Central memory CD8-positive, alpha-beta T cell (primary cell): ENCODE measurements around the gene PIK3C2G.
"Not testable (repeated sequence)": the region's sequence is repeated elsewhere in the genome, so short reads cannot be mapped to it uniquely, and the experiment has no call there.

ENCODE experiments used
- ATAC-seq: fragments of 150-1000 bp; cut with Tn5 transposase; replicated peaks from 2 replicates; pipeline ENCODE4 v1.10.0; 2022; ENCODE audit warnings: mild to moderate bottlenecking, moderate FRiP score, moderate number of reproducible peaks; ENCODE audit not compliant: poor library complexity, severe bottlenecking; ENCODE audit errors: extremely low read depth
- DNase-seq, 2 donors: peaks; one replicate each; pipeline ENCODE4 v3.0.0; 2021; ENCODE audit warnings: low spot score in 2 of 2
- H3K27ac Mint-ChIP-seq: one replicate; pipeline ENCODE4 v1.8.0; 2022; ENCODE audit warnings: low read depth, mild to moderate bottlenecking, moderate library complexity, mixed read lengths
- H3K27me3 Mint-ChIP-seq: one replicate; pipeline ENCODE4 v1.8.0; 2022; ENCODE audit warnings: mixed read lengths
- H3K36me3 Mint-ChIP-seq: one replicate; pipeline ENCODE4 v1.8.0; 2022; ENCODE audit warnings: mild to moderate bottlenecking, moderate library complexity, mixed read lengths; ENCODE audit not compliant: insufficient read depth
- H3K4me1 Mint-ChIP-seq: one replicate; pipeline ENCODE4 v1.8.0; 2022; ENCODE audit warnings: mixed read lengths
- H3K4me3 Mint-ChIP-seq: one replicate; pipeline ENCODE4 v1.8.0; 2022; ENCODE audit warnings: mild to moderate bottlenecking, moderate library complexity, mixed read lengths
- H3K9me3 Mint-ChIP-seq: one replicate; pipeline ENCODE4 v1.8.0; 2022; ENCODE audit warnings: mixed read lengths

Gene PIK3C2G

GRCh38 chr12:18468246-18469075, 207.1 kb downstream of the PIK3C2G start:
- ATAC-seq (no peak), DNase-seq (no peak)
- no peak overlapping the region for H3K4me3 Mint-ChIP-seq
- H3K36me3 Mint-ChIP-seq = no peaks in the 10 kb centered on the region
- no peak overlapping the region for H3K27ac Mint-ChIP-seq
- H3K9me3 Mint-ChIP-seq = peaks cover 15% of the 10 kb centered on the region
- H3K4me1 Mint-ChIP-seq = no peaks in the 10 kb centered on the region
- H3K27me3 Mint-ChIP-seq = no peaks in the 10 kb centered on the region

DNA sequence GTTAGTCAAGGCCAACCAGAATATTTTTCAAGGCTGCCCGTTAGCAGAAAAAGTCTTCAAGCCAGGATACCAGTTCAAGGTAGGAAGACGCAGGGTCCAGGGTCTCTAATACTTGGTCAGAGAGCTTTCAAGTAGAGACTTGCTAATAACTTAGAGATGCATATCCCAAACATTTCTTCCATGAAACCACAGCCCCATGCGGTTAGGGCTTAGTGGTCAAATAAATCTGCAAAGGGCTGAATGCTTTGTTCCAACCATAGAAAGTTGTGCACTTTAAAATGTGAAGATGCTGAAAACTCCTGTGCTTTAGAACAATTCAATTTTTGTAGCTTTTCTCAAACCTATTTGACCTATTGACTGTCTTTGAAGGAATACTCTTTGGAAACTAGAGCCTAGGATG, 208.9 kb downstream of the PIK3C2G start:
- Mint-ChIP-seq H3K27ac (no peak overlapping the region), H3K4me3 (no peak overlapping the region), H3K27me3 (no peaks in the 10 kb centered on the region), H3K36me3 (no peaks in the 10 kb centered on the region), H3K9me3 (peaks cover 10% of the 10 kb centered on the region), H3K4me1 (no peaks in the 10 kb centered on the region)
- DNase-seq = no peak
- ATAC-seq = no peak

DNA sequence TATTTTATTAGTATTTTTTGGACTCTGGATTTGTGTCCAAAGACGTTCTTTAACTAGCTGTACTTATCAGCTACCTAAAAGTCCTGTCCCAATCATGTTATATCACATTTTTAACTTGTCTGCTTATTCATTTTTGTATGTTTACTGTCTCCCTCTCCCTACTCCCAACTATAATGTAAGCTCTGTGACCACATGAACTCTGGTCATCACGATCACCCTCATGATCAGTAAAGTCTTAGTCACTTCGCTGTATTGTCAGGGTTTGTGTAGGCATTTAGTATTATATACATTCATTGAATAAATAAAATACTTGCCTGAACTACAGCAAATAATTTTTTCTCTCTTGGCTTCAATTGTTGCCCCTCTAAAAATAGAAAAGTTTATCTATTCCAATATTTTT, 211.0 kb downstream of the PIK3C2G start:
- DNase-seq = no peak
- ATAC-seq = no peak
- peaks cover 10% of the 10 kb centered on the region for H3K9me3 Mint-ChIP-seq
- H3K4me3 Mint-ChIP-seq = no peak overlapping the region
- H3K4me1 Mint-ChIP-seq = no peaks in the 10 kb centered on the region
- no peaks in the 10 kb centered on the region for H3K36me3 Mint-ChIP-seq
- H3K27me3 Mint-ChIP-seq = no peaks in the 10 kb centered on the region
- no peak overlapping the region for H3K27ac Mint-ChIP-seq

DNA sequence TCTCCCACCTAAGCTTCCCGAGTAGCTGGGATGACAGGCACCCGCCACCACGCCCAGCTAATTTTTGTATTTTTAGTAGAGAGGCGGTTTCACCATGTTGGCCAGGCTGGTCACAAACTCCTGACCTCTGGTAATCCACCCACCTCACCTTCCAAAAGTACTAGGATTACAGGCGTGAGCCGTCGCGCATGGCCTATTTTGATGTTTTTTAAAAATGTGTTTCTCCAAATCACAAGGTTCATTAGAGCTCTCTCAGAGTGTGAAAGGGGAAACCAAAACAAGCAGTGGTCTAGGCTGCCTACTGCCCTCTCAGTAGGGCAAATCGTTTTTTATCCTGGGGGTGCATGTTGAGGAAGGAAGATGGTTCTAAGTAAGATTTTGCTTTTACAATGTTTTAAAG, 211.5 kb downstream of the PIK3C2G start:
- Mint-ChIP-seq H3K4me1 (no peaks in the 10 kb centered on the region), H3K9me3 (peaks cover 10% of the 10 kb centered on the region), H3K27me3 (no peaks in the 10 kb centered on the region), H3K4me3 (no peak overlapping the region), H3K27ac (no peak overlapping the region), H3K36me3 (no peaks in the 10 kb centered on the region)
- ATAC-seq (no peak), DNase-seq (no peak)

- H3K4me1 Mint-ChIP-seq = no peaks in the 10 kb centered on the region
- peaks cover 5% of the 10 kb centered on the region for H3K9me3 Mint-ChIP-seq
- ATAC-seq = no peak
- H3K36me3 Mint-ChIP-seq = no peaks in the 10 kb centered on the region
- H3K4me3 Mint-ChIP-seq = no peak overlapping the region
- no peak for DNase-seq
- no peak overlapping the region for H3K27ac Mint-ChIP-seq
- no peaks in the 10 kb centered on the region for H3K27me3 Mint-ChIP-seq
Observed at GRCh38 chr12:18476861-18477260, 215.5 kb downstream of the PIK3C2G start.

DNA sequence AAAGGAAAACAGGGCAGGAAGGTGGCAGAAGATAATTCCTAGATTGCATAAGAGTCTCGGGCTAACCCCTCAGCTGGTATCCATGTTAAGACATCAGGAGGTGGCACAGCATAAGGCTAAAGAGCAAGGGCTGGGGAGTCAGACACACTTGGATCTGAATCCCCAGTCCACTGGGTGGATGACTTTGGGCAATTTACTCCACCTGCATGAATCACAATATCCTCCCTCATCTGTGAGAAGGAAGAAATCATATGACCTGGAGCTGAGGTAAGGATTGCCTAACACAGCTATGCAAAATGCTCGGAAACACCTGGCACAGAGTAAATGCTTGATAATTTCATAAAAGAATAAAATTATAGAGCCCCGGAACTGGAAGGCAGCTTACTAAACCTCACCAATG, 217.9 kb downstream of the PIK3C2G start:
- Mint-ChIP-seq H3K9me3 (peaks cover 5% of the 10 kb centered on the region), H3K4me1 (no peaks in the 10 kb centered on the region), H3K27ac (no peak overlapping the region), H3K27me3 (no peaks in the 10 kb centered on the region), H3K36me3 (no peaks in the 10 kb centered on the region), H3K4me3 (no peak overlapping the region)
- ATAC-seq (no peak), DNase-seq (no peak)

GRCh38 chr12:18482601-18483120, 221.3 kb downstream of the PIK3C2G start:
- no peak for DNase-seq
- Mint-ChIP-seq H3K27ac (no peak overlapping the region), H3K4me1 (no peaks in the 10 kb centered on the region), H3K36me3 (no peaks in the 10 kb centered on the region), H3K9me3 (peaks cover 9% of the 10 kb centered on the region), H3K4me3 (no peak overlapping the region), H3K27me3 (no peaks in the 10 kb centered on the region)
- no peak for ATAC-seq

DNA sequence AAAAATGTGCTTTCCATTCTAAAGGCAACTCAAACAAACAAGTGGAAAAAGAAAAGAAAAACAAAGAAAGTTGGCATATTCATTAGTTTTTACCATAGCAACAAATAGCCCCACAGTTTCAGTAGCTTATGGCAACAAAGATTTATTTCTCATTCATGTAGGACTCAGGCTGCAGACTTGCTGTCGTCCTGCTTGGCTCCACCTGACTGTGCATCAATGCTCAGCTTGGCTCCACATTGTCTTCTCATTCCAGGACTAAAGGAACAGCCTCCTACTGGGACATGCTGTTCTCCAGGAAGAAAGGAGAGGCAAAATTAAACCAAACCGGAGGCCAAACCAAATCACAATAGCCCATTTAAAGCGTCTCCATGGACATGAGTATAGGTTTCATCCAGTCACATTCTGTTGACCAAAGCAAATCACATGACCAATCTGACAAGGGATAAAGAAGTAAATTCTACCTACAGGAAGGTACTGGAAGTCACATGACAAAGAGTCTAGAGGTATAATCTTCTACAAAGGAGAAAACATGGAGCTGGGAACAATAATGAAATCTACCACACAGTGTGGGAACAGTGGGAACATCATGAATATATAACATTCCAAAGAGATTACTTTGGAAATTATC, 222.5 kb downstream of the PIK3C2G start:
- Mint-ChIP-seq H3K27me3 (no peaks in the 10 kb centered on the region), H3K27ac (no peak overlapping the region), H3K36me3 (no peaks in the 10 kb centered on the region), H3K4me3 (no peak overlapping the region), H3K9me3 (peaks cover 9% of the 10 kb centered on the region), H3K4me1 (no peaks in the 10 kb centered on the region)
- ATAC-seq (no peak), DNase-seq (no peak)

DNA sequence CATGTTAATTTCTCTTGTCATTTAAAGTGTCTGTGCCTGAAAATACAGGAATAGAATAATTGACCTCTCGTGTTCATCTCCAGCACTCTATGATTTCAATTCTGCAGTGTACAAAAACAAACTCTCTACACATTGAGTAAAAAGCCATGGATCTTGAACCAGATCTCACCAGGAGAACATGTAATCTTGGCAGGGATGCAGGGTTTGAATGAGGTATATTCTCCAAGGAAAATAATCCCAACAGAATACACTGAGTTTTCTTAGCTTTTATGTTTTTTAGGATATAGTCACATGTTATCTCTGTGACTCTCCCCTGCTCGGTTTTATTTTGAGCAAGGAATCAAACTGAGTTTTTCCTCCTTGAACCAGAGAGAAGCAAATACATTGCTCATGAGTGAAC, 224.7 kb downstream of the PIK3C2G start:
- Mint-ChIP-seq H3K9me3 (peaks cover 14% of the 10 kb centered on the region), H3K27me3 (no peaks in the 10 kb centered on the region), H3K4me3 (no peak overlapping the region), H3K27ac (no peak overlapping the region), H3K36me3 (no peaks in the 10 kb centered on the region), H3K4me1 (no peaks in the 10 kb centered on the region)
- DNase-seq = no peak
- ATAC-seq = no peak

DNA sequence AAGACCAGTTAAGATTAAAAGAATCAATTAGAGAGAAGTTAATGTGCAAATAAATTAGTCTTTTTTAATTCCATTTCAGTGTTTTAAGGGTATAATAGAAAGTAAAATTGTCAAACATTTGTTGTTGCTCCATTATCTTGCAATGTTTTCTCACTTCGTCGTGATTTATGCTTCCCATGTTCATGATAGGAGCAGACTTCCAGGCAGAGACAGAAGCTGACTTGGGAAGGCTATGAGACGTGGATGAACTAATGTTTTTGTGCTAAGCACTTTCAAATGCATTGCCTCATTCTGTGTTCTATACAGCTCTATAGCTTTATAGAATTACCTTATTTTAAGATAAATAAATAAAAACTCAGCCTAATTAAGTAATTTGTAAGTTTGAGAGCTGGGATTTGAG, 226.2 kb downstream of the PIK3C2G start:
- no peak overlapping the region for H3K4me3 Mint-ChIP-seq
- H3K9me3 Mint-ChIP-seq = peaks cover 14% of the 10 kb centered on the region
- no peaks in the 10 kb centered on the region for H3K36me3 Mint-ChIP-seq
- no peak overlapping the region for H3K27ac Mint-ChIP-seq
- ATAC-seq (no peak), DNase-seq (no peak)
- H3K4me1 Mint-ChIP-seq = no peaks in the 10 kb centered on the region
- no peaks in the 10 kb centered on the region for H3K27me3 Mint-ChIP-seq

- H3K27me3 Mint-ChIP-seq = no peaks in the 10 kb centered on the region
- no peak for ATAC-seq
- no peak overlapping the region for H3K27ac Mint-ChIP-seq
- H3K9me3 Mint-ChIP-seq = peaks cover 5% of the 10 kb centered on the region
- no peak for DNase-seq
- no peaks in the 10 kb centered on the region for H3K4me1 Mint-ChIP-seq
- H3K36me3 Mint-ChIP-seq = no peaks in the 10 kb centered on the region
- no peak overlapping the region for H3K4me3 Mint-ChIP-seq
Observed at GRCh38 chr12:18492372-18493025, 231.2 kb downstream of the PIK3C2G start.

GRCh38 chr12:18496156-18496555, 234.8 kb downstream of the PIK3C2G start:
- Mint-ChIP-seq H3K27ac (no peak overlapping the region), H3K9me3 (peaks cover 6% of the 10 kb centered on the region), H3K36me3 (no peaks in the 10 kb centered on the region), H3K27me3 (no peaks in the 10 kb centered on the region), H3K4me1 (no peaks in the 10 kb centered on the region), H3K4me3 (no peak overlapping the region)
- ATAC-seq = no peak
- DNase-seq = no peak

DNA sequence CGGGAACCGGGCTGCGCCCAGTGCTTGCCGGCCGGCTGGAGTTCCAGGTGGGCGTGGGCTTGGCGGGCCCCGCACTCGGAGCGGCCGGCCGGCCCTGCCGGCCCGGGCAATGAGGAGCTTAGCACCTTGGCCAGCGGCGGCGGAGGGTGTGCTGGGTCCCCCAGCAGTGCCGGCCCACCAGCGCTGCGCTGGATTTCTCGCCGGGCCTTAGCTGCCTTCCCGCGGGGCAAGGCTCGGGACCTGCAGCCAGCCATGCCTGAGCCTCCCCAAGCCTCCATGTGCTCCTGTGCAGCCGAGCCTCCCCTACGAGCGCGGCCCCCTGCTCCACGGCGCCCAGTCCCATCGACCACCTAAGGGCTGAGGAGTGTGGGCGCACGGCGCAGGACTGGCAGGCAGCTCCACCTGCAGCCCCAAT, 238.8 kb downstream of the PIK3C2G start:
- not testable (repeated sequence) for DNase-seq, H3K4me3 Mint-ChIP-seq, H3K27me3 Mint-ChIP-seq, H3K4me1 Mint-ChIP-seq, H3K9me3 Mint-ChIP-seq, H3K27ac Mint-ChIP-seq, ATAC-seq, H3K36me3 Mint-ChIP-seq
